GM23338 (cell line): Measurements from ENCODE around the gene SGCD. TPM values are rescaled to one million over a fixed set of nuclear protein-coding genes. Genes with fewer than 3 reads are reported as not detected.

ENCODE experiments used
- ATAC-seq: fragments of 200-7000 bp; cut with Tn5 transposase; 3 replicates; pipeline ENCODE4 v1.9.1; 2020
- DNase-seq: peaks from one replicate; pipeline ENCODE4 v3.0.0-alpha.2; 2015; ENCODE audit warnings: low spot score
- H2AFZ ChIP-seq: fragments of 200-600 bp; sonication (generic); 2 replicates; pipeline ENCODE4 v1.8.0; 2016; ENCODE audit warnings: antibody characterized with exemption, mild to moderate bottlenecking, moderate library complexity
- H3F3A ChIP-seq: fragments of 200-600 bp; sonication (generic); replicated peaks from 2 replicates; pipeline ENCODE4 v1.8.0; 2017; ENCODE audit warnings: antibody characterized with exemption, mixed run types, low read depth
- H3K27ac ChIP-seq: fragments of 200-600 bp; sonication (generic); 2 replicates; pipeline ENCODE4 v1.6.1; 2016; ENCODE audit warnings: low read depth
- H3K27me3 ChIP-seq: fragments of 200-600 bp; sonication (generic); 2 replicates; pipeline ENCODE4 v1.8.0; 2016; ENCODE audit warnings: mild to moderate bottlenecking, mixed run types, moderate library complexity; ENCODE audit not compliant: insufficient read depth
- H3K36me3 ChIP-seq: fragments of 200-600 bp; sonication (generic); 2 replicates; pipeline ENCODE4 v1.8.0; 2016; ENCODE audit warnings: mild to moderate bottlenecking; ENCODE audit not compliant: insufficient read depth
- H3K4me1 ChIP-seq: fragments of 200-600 bp; sonication (generic); 2 replicates; pipeline ENCODE4 v1.8.0; 2016; ENCODE audit warnings: mild to moderate bottlenecking, moderate library complexity; ENCODE audit not compliant: insufficient read depth
- H3K4me2 ChIP-seq: fragments of 200-600 bp; sonication (generic); 2 replicates; pipeline ENCODE4 v1.7.1; 2017; ENCODE audit warnings: mixed run types
- H3K4me3 ChIP-seq: fragments of 200-600 bp; sonication (generic); 2 replicates; pipeline ENCODE4 v1.6.1; 2016; ENCODE audit warnings: mixed run types
- H3K79me2 ChIP-seq: fragments of 200-600 bp; sonication (generic); replicated peaks from 2 replicates; pipeline ENCODE4 v1.8.0; 2017; ENCODE audit warnings: mild to moderate bottlenecking; ENCODE audit not compliant: insufficient read depth
- H3K9me2 ChIP-seq: fragments of 200-600 bp; sonication (generic); 2 replicates; pipeline ENCODE4 v1.8.0; 2017; ENCODE audit not compliant: insufficient read depth
- H4K20me1 ChIP-seq: fragments of 200-600 bp; sonication (generic); replicated peaks from 2 replicates; pipeline ENCODE4 v1.8.0; 2017; ENCODE audit warnings: mild to moderate bottlenecking; ENCODE audit not compliant: insufficient read depth
- H3K27ac Mint-ChIP-seq: 2 replicates; pipeline ENCODE4 v1.8.0; 2020; ENCODE audit warnings: inconsistent platforms, mild to moderate bottlenecking, moderate library complexity, mixed read lengths
- H3K27me3 Mint-ChIP-seq: 3 replicates; pipeline ENCODE4 v1.8.0; 2022; ENCODE audit warnings: low read depth, mild to moderate bottlenecking, moderate library complexity, mixed read lengths, inconsistent platforms; ENCODE audit not compliant: insufficient read depth, poor library complexity
- H3K36me3 Mint-ChIP-seq: 3 replicates; pipeline ENCODE4 v1.8.0; 2021; ENCODE audit warnings: low read depth, mild to moderate bottlenecking, inconsistent platforms, moderate library complexity, mixed read lengths
- H3K4me1 Mint-ChIP-seq: 3 replicates; pipeline ENCODE4 v1.8.0; 2020; ENCODE audit warnings: mild to moderate bottlenecking, inconsistent platforms, mixed read lengths
- H3K4me3 Mint-ChIP-seq: 3 replicates; pipeline ENCODE4 v1.8.0; 2021; ENCODE audit warnings: moderate library complexity, mild to moderate bottlenecking, inconsistent platforms, mixed read lengths
- H3K9me3 Mint-ChIP-seq: 3 replicates; pipeline ENCODE4 v1.8.0; 2020; ENCODE audit warnings: moderate library complexity, mild to moderate bottlenecking, inconsistent platforms, mixed read lengths
- EZH2 ChIP-seq: fragments of 200-600 bp; sonication (generic); IDR thresholded peaks from one replicate; pipeline ENCODE4 v1.8.0; 2017; ENCODE audit warnings: antibody characterized with exemption, mild to moderate bottlenecking, low read depth; ENCODE audit not compliant: unreplicated experiment
- EZH2phosphoT487 ChIP-seq: fragments of 200-600 bp; sonication (generic); IDR thresholded peaks from one replicate; pipeline ENCODE4 v1.8.1; 2018; ENCODE audit warnings: antibody characterized with exemption; ENCODE audit not compliant: unreplicated experiment
- JUNB ChIP-seq: IDR thresholded peaks from one replicate; pipeline ENCODE4 v1.6.1; 2016; ENCODE audit warnings: antibody characterized with exemption; ENCODE audit not compliant: unreplicated experiment
- NANOG ChIP-seq: IDR thresholded peaks from 2 replicates; pipeline ENCODE4 v1.6.1; 2016; ENCODE audit warnings: antibody characterized with exemption, borderline replicate concordance
- REST ChIP-seq: IDR thresholded peaks from one replicate; pipeline ENCODE4 v1.6.1; 2018; ENCODE audit warnings: antibody characterized with exemption; ENCODE audit not compliant: unreplicated experiment
- STAT1 ChIP-seq: IDR thresholded peaks from one replicate; pipeline ENCODE4 v1.6.1; 2016; ENCODE audit warnings: antibody characterized with exemption; ENCODE audit not compliant: unreplicated experiment
- ZNF114 ChIP-seq: fragments of 250-450 bp; sonication (Bioruptor Pico); IDR thresholded peaks from 2 replicates; pipeline ENCODE4 v1.5.0; 2020; ENCODE audit warnings: mild to moderate bottlenecking, moderate library complexity
- ZNF331 ChIP-seq: fragments of 250-450 bp; sonication (Bioruptor Pico); IDR thresholded peaks from 2 replicates; pipeline ENCODE4 v1.5.0; 2020; ENCODE audit warnings: low read depth, mild to moderate bottlenecking, moderate library complexity
- ZNF462 ChIP-seq: fragments of 250-450 bp; sonication (Bioruptor Pico); IDR thresholded peaks from 2 replicates; pipeline ENCODE4 v1.5.0; 2020; ENCODE audit warnings: mild to moderate bottlenecking, moderate library complexity
- polyA plus RNA-seq: library from polyadenylated mRNA; unstranded; fragments of >200 nt; fragmentation: Nextera tagmentation; extraction: Ambion mirVana; gene quantifications from 2 replicates; pipeline ENCODE4 v1.2.1, GENCODE V29; 2016
- total RNA-seq: library from RNA; depleted of rRNA; stranded (reverse); fragments of >200 nt; shearing (Covaris generic); gene quantifications from 2 replicates; pipeline ENCODE4 v1.2.3, GENCODE V29; 2014

Gene SGCD
- total and polyA plus RNA-seq, 2 experiments from 2014 or later, result 0.03 to 0.05 TPM

- Histone ChIP-seq H3K27me3 (no peaks in the 10 kb centered on the region), H3K79me2 (no peaks in the 10 kb centered on the region), H3K4me2 (no peak overlapping the region), H3K9me2 (peaks cover 11% of the 10 kb centered on the region), H4K20me1 (no peaks in the 10 kb centered on the region), H3F3A (no peaks in the 10 kb centered on the region), H3K4me3 (no peak overlapping the region), H3K36me3 (no peaks in the 10 kb centered on the region), H3K27ac (no peak overlapping the region), H3K4me1 (no peaks in the 10 kb centered on the region), H2AFZ (no peak overlapping the region)
- Mint-ChIP-seq H3K9me3 (no peaks in the 10 kb centered on the region), H3K4me1 (peaks cover 12% of the 10 kb centered on the region; the same call in 2 of the 3 replicates), H3K36me3 (no peaks in the 10 kb centered on the region), H3K27ac (no peak overlapping the region), H3K27me3 (no peaks in the 10 kb centered on the region), H3K4me3 (no peak overlapping the region)
- DNase-seq (no peak), ATAC-seq (no peak)
- TF ChIP-seq ZNF462 (CRISPR knock-in tag) (no peak), JUNB (no peak), REST (no peak), NANOG (no peak), ZNF114 (CRISPR knock-in tag) (no peak), EZH2phosphoT487 (no peak), STAT1 (no peak), EZH2 (no peak), ZNF331 (no peak)
Observed at GRCh38 chr5:156414391-156414790, 87.4 kb downstream of the SGCD start.
